ENCODE data around the gene KRTAP4-6.
"Not testable (repeated sequence)": the region's sequence is repeated elsewhere in the genome, so short reads cannot be mapped to it uniquely, and the experiment has no call there.

Gene KRTAP4-6

GRCh38 chr17:41147531-41148204 lies 7.3 kb upstream of the KRTAP4-6 start:
- no peak for DNase-seq (ENCODE audit: low read depth, low spot score)

GRCh38 chr17:41145261-41145660 lies 4.9 kb upstream of the KRTAP4-6 start:
- DNase-seq (ENCODE audit: low read depth, low spot score): no peak

GRCh38 chr17:41144846-41145245 lies 4.5 kb upstream of the KRTAP4-6 start:
- no peak for DNase-seq (ENCODE audit: low read depth, low spot score)

DNA sequence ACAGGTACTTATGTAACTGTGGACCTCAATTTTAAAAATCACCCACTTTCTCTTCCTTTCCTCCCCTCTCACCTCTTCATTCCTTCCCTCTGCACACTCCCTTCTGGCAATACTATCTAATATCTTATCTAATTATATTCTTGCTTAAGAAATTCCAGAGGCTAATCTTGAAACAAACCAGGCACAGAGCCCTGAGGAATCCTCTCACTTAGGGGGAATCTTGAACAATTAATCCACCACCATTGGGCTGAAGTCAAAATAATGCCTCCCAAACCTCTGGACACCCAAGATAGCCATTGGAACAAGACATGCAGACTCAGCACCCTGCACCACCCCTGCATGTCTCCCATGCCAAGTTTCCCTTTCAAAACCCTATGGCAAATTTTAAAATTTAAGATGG lies 1.0 kb upstream of the KRTAP4-6 start:
- no peak for DNase-seq (ENCODE audit: low read depth, low spot score)

DNA sequence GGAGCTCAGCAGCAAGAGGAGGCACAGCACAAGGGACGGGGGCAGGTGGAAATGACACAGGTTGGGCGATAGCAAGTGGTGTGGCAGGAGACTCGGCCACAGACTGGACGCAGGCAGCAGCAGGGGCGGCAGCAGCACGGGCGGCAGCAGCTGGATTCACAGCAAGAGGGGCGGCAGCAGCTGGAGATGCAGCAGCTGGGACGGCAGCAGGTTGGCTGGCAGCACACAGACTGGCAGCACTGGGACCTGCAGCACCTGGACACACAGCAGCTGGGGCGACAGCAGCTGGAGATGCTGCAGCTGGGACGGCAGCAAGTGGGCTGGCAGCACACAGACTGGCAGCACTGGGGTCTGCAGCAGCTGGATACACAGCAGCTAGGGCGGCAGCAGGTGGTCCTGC lies 479 bp downstream of the KRTAP4-6 start:
- DNase-seq (ENCODE audit: low read depth, low spot score): not testable (repeated sequence)

DNA sequence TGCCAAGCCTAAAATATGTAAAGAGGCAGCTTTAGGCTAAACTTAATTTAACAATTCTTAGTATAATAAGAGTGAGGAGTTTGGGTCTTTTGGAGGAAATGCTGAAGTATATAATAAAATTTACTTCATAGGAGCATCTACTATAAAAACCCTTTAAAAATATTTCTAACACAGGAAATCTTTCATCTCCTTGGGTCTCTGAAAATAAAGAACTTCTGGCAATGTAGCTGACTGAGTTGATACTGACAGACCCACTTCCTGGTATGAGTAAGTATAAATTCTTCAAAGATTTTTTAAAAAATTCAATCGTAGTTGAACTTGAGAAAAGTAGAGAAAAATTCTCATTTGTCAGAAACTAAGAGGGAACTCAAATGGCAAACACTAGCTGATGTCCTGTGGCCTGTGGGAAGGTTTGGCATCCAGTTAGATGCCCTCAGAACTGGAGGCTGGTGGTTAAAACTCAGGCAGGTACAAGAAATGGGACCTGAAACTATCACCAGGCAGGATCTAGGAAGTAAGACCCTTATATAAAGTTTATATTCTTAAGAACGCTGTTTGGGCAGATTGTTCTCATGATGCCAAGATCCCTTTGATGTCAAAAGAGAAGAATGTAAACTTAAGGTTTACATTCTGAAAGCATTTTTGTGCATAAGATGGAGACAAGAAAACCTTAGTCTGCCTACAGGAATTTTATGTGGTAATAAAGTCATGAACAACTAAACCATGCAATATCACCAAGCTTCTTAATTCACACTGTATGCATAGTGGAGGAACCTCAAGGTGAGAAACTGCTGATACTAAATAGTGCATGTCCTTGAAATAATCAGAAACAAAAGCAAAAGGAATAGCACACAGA lies 6.2 kb downstream of the KRTAP4-6 start:
- no peak for DNase-seq (ENCODE audit: low read depth, low spot score)

DNA sequence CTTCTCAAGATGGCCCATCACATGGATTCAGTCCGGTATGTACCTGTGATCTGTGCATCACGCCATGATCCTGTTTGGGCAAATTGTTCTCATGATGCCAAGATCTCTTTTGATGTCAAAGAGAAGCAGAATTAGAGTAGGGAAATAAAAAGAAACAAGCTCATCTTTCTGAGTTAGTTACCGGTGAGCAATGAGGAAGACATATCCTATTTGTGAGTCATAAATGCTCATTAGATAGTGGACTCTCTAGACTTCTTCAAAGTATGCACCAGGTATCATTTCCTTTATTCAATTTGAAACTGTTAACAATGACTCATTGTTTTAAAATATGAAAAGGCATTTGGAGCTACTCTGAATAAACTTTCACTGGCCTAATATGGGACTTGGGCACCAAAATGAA lies 8.4 kb downstream of the KRTAP4-6 start:
- no peak for DNase-seq (ENCODE audit: low read depth, low spot score)

GRCh38 chr17:41127371-41127770 lies 13.0 kb downstream of the KRTAP4-6 start:
- no peak for DNase-seq (ENCODE audit: low read depth, low spot score)

- no peak for DNase-seq (ENCODE audit: low read depth, low spot score)
Measured at GRCh38 chr17:41126412-41126811, 13.9 kb downstream of the KRTAP4-6 start.

- DNase-seq (ENCODE audit: low read depth, low spot score): no peak
Measured at GRCh38 chr17:41125064-41125463, 15.3 kb downstream of the KRTAP4-6 start.

DNA sequence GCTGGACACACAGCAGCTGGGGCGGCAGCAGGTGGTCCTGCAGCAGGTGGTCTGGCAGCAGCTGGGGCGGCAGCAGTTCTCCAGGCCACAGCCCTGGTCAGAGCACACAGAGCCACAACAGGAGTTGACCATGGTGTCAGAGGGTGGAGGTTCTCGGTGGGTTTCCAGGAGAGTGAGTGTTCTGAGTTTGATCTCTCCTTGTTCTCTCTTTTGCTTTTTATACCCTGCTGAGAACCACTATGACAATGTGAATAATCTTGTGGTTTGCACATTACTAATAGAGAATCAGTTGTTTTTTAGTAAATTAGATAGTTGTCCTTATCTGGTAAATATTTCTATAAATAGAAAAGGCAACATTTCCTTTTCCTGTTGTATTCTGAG lies 16.4 kb downstream of the KRTAP4-6 start, which contains the start of gene KRTAP4-12:
KRTAP4-12 (minus strand) TSS at position 192 of the 381 bp plus-strand sequence; CDS start at position 132, 60 bp downstream.
- DNase-seq (ENCODE audit: low read depth, low spot score): not testable (repeated sequence)

DNA sequence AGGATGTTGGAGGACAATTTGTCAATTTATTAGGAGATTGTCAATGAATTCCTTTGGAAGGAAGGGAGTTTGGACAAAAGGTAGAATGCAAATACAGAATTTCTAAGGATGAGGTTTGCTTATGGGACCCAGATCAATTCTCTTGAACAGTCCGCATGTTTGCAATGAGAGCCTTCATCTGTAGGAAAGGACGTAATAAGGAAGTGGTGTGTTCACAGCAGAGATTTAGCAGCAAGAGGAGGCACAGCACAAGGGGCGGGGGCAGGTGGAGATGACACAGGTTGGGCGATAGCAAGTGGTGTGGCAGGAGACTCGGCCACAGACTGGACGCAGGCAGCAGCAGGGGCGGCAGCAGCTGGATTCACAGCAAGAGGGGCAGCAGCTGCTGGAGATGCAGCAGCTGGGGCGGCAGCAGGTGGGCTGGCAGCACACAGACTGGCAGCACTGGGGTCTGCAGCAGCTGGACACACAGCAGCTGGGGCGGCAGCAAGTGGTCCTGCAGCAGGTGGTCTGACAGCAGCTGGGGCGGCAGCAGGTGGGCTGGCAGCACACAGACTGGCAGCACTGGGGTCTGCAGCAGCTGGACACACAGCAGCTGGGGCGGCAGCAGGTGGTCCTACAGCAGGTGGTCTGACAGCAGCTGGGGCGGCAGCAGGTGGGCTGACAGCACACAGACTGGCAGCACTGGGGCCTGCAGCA lies 16.9 kb downstream of the KRTAP4-6 start:
- DNase-seq (ENCODE audit: low read depth, low spot score): not testable (repeated sequence)

DNA sequence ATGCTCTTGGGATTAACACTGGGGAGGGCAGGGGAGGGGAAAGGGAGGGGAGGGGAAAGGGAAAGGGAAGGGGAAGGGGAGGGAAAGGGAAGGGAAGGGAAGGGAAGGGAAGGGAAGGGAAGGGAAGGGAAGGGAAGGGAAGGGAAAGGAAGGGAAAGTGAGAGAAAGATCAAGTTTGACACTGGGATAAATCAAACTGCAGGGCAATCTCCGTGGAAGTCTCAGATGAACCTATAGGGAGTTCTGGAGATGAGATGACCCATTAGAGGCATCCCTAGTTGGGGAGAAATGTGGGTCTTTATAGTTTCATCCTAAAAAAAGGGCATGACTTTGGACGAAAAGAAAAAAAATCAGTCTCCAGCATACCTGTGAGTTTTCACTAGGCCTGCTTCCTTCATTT lies 18.6 kb downstream of the KRTAP4-6 start:
- no peak for DNase-seq (ENCODE audit: low read depth, low spot score)

DNA sequence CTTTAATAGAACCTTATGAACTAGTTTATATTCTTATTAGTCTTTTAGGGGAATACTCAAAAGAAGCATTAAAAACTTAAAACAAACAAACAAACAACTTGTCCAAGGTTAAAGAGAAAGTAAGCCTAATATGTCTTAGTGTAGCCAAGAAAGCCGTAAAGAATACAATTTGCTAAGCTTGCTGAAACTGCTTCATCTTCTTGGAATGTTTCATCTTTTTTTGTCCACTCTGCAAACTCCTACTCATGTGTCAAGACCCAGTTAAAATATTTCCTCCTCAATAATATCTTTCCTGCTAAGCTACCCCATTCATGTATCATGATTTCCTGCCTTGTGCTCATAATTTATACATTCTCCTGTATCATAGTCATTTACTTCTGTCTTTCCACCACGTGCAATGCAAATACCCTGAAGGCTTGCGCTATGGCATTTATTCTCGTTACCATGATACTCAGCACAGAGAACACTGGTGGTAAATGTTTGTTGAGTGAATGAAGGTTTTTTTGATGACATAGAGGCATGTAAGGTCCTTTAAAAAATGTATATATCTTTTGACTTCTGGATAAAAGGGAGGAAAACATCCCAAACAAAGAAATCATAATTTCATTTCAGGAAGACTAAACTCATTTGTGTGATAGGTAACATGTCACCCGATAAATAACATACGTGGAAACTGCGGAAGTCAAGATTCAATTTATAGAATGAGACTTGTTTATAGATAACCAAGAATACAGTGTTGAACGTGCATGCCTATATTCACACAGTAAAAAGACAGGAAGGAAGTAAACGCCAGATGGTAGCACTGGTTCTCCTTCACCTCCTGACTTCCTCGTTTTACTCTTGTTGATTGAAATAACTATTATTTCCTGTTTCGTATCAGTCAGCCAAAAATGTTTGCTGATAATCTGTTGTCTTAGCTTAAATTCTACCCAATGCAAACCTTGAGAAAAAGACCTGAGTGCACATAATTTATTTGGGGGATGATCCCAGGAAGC lies 20.4 kb downstream of the KRTAP4-6 start:
- not testable (repeated sequence) for DNase-seq (ENCODE audit: low read depth, low spot score)

DNA sequence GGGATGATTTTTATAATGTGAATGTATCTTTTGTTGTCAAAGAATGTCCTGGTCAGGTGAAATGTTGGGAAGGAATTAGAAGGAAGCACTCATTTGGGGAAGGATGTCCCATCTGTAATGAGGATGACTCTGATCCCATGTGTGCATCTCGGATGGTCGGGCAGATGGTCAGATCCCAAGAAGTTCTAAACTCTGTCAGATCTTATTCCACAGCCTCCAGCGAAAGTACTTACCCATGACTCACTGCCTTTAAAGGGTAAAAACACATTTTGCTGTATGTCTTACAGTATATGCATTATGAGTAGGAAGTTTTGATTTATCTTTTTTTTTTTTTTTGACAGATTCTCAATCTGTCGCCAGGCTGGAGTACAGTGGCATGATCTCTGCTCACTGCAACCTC lies 21.6 kb downstream of the KRTAP4-6 start:
- no peak for DNase-seq (ENCODE audit: low read depth, low spot score)

- DNase-seq (ENCODE audit: low read depth, low spot score): not testable (repeated sequence)
Measured at GRCh38 chr17:41117846-41118386, 22.4 kb downstream of the KRTAP4-6 start, which contains the start of gene KRTAP4-11. Gene KRTAP4-11, minus strand, starts transcription at chr17:41118373. Its CDS starts 58 bp downstream, at chr17:41118315.

DNA sequence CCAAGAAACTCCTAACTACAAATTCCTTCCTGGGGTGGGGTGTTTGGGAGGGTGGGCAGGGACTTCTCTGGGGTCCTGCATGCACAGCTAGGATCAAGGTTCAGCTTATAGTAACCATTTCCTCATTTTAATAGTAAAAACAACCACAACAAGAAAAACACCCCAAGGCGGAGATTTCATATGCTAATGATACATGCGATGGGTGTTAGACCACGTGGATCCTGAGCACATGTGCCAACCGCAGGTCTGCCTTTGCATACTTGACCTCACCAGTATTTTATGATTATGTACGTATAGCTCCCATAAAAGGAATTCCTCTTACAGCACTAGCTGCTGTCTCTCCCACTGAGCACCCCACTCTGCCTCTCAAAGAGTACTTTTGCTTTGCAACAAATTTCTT lies 24.0 kb downstream of the KRTAP4-6 start:
- no peak for DNase-seq (ENCODE audit: low read depth, low spot score)

DNA sequence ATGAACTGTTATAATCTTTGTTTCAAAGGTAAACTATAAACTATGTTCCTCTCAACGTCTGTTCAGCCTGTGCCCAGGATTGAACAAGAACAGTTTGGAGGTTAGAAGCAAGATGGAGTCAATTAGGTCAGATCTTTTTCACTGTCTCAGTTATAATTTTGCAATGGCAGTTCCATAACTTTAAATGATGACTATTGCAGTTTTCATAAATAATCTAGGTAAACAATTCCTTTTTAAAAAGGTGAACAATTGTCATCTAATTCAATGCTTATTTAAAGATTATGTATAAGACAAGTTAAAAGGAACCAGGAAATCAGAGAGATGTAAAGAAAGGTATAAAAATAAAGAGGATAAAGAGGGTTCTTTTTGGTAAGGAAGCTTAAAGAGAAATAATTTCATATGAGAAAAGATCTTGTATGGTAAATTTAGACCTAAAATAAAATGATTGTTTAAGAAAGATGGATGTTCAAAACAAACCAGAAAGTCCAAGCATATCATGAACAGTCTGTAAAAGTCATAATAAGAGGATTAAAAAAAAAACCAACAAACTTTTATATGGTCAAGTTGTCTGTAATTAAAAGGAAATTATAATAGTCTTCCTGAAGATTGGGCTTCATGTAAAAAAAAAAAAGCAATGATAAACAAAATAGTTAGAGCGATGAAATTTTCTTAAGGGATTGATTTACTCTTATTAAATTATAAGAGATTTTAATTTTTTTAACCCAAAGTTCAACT lies 29.0 kb downstream of the KRTAP4-6 start:
- DNase-seq (ENCODE audit: low read depth, low spot score): no peak

DNA sequence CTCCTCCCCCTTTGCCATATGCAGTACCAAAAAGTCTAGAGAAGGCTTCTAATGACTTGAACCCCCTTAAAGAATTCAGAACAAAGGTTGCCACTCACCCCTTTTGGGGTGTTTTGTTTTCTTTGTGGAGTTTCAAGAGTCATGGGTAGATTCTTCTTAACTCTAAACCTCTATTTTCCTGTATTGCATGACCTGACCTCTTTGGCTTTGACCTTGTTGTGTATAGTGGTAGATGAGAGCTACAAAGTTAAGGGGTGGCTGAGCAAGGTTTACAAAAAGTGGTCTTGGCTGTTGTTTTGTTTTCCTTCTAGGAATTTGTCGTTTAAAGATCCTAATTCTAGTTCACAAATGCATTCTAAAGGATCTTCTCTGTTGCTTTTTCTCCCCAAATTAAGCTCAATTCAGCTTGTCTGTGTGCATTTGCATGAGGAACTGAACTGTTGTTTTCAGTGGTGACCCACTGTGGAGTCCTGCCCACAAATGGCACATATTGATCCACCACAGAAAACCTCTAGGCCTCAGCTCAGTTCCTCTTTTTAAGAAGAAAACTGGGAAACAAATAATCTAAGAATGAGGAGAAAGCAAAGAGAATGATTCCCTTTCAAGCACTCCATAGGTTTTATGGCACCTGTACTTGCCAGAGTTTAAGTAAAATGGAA lies 31.5 kb downstream of the KRTAP4-6 start:
- DNase-seq (ENCODE audit: low read depth, low spot score): not testable (repeated sequence)
